Hematopoietic multipotent progenitor cell treated with erythropoietin and hydrocortisone succinate and interleukin-3 and kit ligand, for 17 days (in vitro differentiated cells): ENCODE measurements around the gene ATP5F1E.
A peak's percentile ranks its signal among the peaks of the same experiment; 100 is the strongest.
"Not testable (repeated sequence)": the region's sequence is repeated elsewhere in the genome, so short reads cannot be mapped to it uniquely, and the experiment has no call there.

ENCODE experiments used
- DNase-seq: peaks from one replicate; pipeline ENCODE4 v3.0.0-alpha.2; 2015; ENCODE audit warnings: low spot score

Gene ATP5F1E

GRCh38 chr20:58988565-58988882 is 43.6 kb downstream of the ATP5F1E start:
- no peak for DNase-seq

GRCh38 chr20:58987790-58988564 is 44.2 kb downstream of the ATP5F1E start:
- DNase-seq = no peak

GRCh38 chr20:58986968-58987517 is 45.1 kb downstream of the ATP5F1E start:
- no peak for DNase-seq

- no peak for DNase-seq
Observed at GRCh38 chr20:58986286-58986967, 45.7 kb downstream of the ATP5F1E start.

- no peak for DNase-seq
Observed at GRCh38 chr20:58985656-58986055, 46.5 kb downstream of the ATP5F1E start.

- DNase-seq = no peak
Observed at GRCh38 chr20:58984691-58985090, 47.4 kb downstream of the ATP5F1E start.

- DNase-seq = not testable (repeated sequence)
Observed at GRCh38 chr20:58983115-58983468, 49.0 kb downstream of the ATP5F1E start.

- DNase-seq = peak; percentile 63
Observed at GRCh38 chr20:58982406-58983114, 49.6 kb downstream of the ATP5F1E start.

GRCh38 chr20:58981628-58982364 is 50.3 kb downstream of the ATP5F1E start:
- DNase-seq = peak; percentile 34

- DNase-seq = peak; percentile 92
Observed at GRCh38 chr20:58980711-58981627, 51.2 kb downstream of the ATP5F1E start, which contains the start of gene NELFCD. Gene NELFCD, plus strand, starts transcription at chr20:58981256. Its CDS starts 54 bp downstream, at chr20:58981310.

GRCh38 chr20:58978351-58979190 is 53.6 kb downstream of the ATP5F1E start:
- no peak for DNase-seq

- no peak for DNase-seq
Observed at GRCh38 chr20:58976061-58976730, 55.9 kb downstream of the ATP5F1E start.
